NB4 (cell line): ENCODE data around the gene ZNF638.

Experiments
- DNase-seq: peaks from one replicate; pipeline ENCODE4 v3.0.0; 2010; ENCODE audit warnings: low read depth
- H3K4me3 ChIP-seq: one replicate; pipeline ENCODE4 v1.5.1; 2011; ENCODE audit warnings: mild to moderate bottlenecking, low read depth, low read length, moderate library complexity
- MAX ChIP-seq: IDR thresholded peaks from 2 replicates; pipeline ENCODE4 v1.6.1; 2011; ENCODE audit warnings: low read depth, low read length
- MYC ChIP-seq: IDR thresholded peaks from 2 replicates; pipeline ENCODE4 v1.6.1; 2011; ENCODE audit warnings: low read depth, low read length
- POLR2A ChIP-seq: IDR thresholded peaks from 2 replicates; pipeline ENCODE4 v1.6.1; 2011; ENCODE audit warnings: mild to moderate bottlenecking; ENCODE audit not compliant: insufficient read length; ENCODE audit errors: extremely low read depth
- TF ChIP-seq, protein P1 (sequence below): IDR thresholded peaks from one replicate; pipeline ENCODE4 v1.5.1; 2012; ENCODE audit warnings: low read depth, low read length

Gene ZNF638

GRCh38 chr2:71385012-71385411 is 53.4 kb downstream of the ZNF638 start:
- H3K4me3 ChIP-seq, result no peak overlapping the region
- TF ChIP-seq MYC (no peak), MAX (no peak), POLR2A (no peak)
- TF ChIP-seq, protein P1, sequence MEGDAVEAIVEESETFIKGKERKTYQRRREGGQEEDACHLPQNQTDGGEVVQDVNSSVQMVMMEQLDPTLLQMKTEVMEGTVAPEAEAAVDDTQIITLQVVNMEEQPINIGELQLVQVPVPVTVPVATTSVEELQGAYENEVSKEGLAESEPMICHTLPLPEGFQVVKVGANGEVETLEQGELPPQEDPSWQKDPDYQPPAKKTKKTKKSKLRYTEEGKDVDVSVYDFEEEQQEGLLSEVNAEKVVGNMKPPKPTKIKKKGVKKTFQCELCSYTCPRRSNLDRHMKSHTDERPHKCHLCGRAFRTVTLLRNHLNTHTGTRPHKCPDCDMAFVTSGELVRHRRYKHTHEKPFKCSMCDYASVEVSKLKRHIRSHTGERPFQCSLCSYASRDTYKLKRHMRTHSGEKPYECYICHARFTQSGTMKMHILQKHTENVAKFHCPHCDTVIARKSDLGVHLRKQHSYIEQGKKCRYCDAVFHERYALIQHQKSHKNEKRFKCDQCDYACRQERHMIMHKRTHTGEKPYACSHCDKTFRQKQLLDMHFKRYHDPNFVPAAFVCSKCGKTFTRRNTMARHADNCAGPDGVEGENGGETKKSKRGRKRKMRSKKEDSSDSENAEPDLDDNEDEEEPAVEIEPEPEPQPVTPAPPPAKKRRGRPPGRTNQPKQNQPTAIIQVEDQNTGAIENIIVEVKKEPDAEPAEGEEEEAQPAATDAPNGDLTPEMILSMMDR, result no peak
- no peak for DNase-seq

DNA sequence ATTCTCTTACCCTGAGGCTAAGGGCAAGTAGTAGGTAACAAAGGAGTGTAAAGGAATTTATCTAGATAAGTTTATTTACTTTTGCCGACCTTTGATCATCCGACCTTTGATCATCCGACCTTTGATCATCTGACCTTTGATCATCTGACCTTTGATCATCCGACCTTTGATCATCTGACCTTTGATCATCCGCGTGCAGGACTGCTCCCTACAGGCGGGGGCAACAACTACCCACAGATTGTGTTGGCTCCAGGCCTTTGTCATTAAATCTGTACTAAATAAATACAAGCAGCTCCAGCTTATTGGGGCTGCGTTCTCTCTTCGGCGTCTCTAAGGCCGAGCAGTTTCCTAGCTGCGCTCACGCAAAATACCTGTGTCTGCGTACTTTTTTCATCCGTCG is 56.6 kb downstream of the ZNF638 start:
- H3K4me3 ChIP-seq, result no peak overlapping the region
- no peak for DNase-seq
- TF ChIP-seq MAX (no peak), POLR2A (no peak)
- TF ChIP-seq, protein P1, result no peak

DNA sequence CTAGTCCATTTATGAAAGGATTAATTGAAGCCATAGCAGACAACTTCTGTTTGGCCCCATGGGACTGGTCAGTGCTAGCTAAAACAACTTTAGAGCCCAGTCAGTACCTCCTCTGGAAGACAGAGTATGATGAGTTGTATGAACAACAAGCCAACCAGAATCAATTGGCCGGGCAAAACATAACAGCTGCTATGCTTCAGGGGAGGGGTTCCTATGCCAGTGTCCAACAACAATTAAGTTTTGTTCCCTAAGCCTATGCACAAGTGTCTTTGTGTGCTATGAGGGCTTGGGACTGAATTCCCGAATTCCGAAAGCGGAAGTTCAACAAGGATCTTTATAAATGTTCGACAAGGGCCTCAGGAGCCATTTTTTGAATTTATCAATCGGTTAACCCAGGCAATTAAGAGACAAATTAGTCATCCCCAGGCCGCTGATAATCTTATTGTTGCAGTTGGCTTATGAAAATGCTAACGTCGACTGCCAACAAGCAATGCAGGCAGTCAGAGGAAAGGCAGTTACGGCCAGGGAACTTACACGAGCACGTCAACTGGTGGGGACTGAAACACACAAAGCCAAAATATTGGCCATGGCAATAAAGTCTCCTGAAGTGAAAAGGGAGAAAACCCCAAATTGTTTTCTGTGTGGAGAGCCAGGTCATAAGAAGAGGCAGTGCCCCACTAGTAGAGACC is 57.9 kb downstream of the ZNF638 start:
- no peak overlapping the region for H3K4me3 ChIP-seq
- no peak for DNase-seq
- TF ChIP-seq, protein P1, result no peak
- TF ChIP-seq MAX (no peak), POLR2A (no peak), MYC (no peak)

DNA sequence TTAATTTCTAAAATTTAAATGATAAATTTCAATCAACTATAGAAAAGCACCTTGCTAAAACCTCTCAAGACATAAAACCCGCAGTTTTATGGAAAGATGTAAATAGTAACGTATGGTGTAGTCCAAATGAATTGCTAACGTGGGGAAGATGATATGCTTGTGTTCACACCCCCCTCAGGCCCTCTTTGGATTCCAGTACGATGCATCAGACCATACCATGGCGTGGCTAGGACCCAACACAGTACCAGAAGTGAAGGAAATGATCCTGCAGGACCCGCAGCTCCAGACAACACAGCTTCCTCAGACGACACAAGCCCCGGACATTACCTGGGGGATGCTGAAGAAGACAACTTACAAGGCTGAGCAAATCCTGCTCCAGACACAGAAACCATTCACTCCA is 61.6 kb downstream of the ZNF638 start:
- DNase-seq, result no peak
- no peak for TF ChIP-seq MYC
- no peak for TF ChIP-seq MAX
- no peak for TF ChIP-seq POLR2A
- TF ChIP-seq, protein P1, result no peak
- no peak overlapping the region for H3K4me3 ChIP-seq

- DNase-seq, result no peak
- TF ChIP-seq MYC, result no peak
- TF ChIP-seq POLR2A, result no peak
- TF ChIP-seq MAX, result no peak
- TF ChIP-seq, protein P1, result no peak
- no peak overlapping the region for H3K4me3 ChIP-seq
These were observed 63.9 kb downstream of the ZNF638 start for GRCh38 chr2:71395471-71395870.
